Kidney (tissue), 14 donors: Measurements from ENCODE around the gene STK36. TPM values are rescaled to one million over a fixed set of nuclear protein-coding genes. Genes with fewer than 3 reads are reported as not detected.

ENCODE experiments used
- DNase-seq, 5 donors: peaks; one replicate each; pipeline ENCODE4 v3.0.0-alpha.2; 2013 to 2020
- FAIRE-seq: peaks from 2 replicates; lab custom pipeline; 2012; peaks lifted over from hg19 to GRCh38; lab: Jason Lieb, UNC
- H3K27ac ChIP-seq, 2 donors: one replicate each; pipeline ENCODE4 v1.7.0; 2013; ENCODE audit warnings: low read depth in 2 of 2, low read length in 2 of 2, inconsistent platforms in 1 of 2
- H3K27me3 ChIP-seq: one replicate; pipeline ENCODE4 v1.7.1; 2013; ENCODE audit warnings: low read length, inconsistent platforms; ENCODE audit not compliant: control insufficient read depth, insufficient read depth
- H3K36me3 ChIP-seq, 3 donors: one replicate each; pipeline versions ENCODE4 v1.7.0 to v1.7.1; 2013; ENCODE audit warnings: low read length in 3 of 3, control low read depth in 1 of 3, inconsistent platforms in 1 of 3; ENCODE audit not compliant: insufficient read depth in 3 of 3, control insufficient read depth in 2 of 3
- H3K4me1 ChIP-seq, 3 donors: one replicate each; pipeline versions ENCODE4 v1.7.0 to v1.7.1; 2013; ENCODE audit warnings: low read length in 3 of 3, inconsistent platforms in 1 of 3, low read depth in 1 of 3; ENCODE audit not compliant: control insufficient read depth in 2 of 3, insufficient read depth in 2 of 3
- H3K4me3 ChIP-seq, 3 donors: one replicate each; pipeline versions ENCODE4 v1.7.0 to v1.8.1; 2013; ENCODE audit warnings: low read length in 3 of 3, control low read depth in 1 of 3, inconsistent platforms in 1 of 3
- H3K9ac ChIP-seq, 3 donors: one replicate each; pipeline versions ENCODE4 v1.7.0 to v1.7.1; 2013; ENCODE audit warnings: low read length in 3 of 3, control low read depth in 1 of 3, inconsistent platforms in 1 of 3
- H3K9me3 ChIP-seq, 3 donors: one replicate each; pipeline versions ENCODE4 v1.7.0 to v1.7.1; 2013; ENCODE audit warnings: low read length in 3 of 3, control low read depth in 1 of 3, inconsistent platforms in 1 of 3; ENCODE audit not compliant: control insufficient read depth in 2 of 3, insufficient read depth in 1 of 3
- CTCF ChIP-seq: IDR thresholded peaks from 3 replicates; pipeline ENCODE4 v1.5.1; 2012; ENCODE audit warnings: mild to moderate bottlenecking, moderate library complexity, borderline replicate concordance; ENCODE audit not compliant: insufficient read depth; ENCODE audit errors: extremely low read depth
- intact Hi-C: fragments of 100-400 bp; cut with DNase I; formaldehyde crosslinking; loops from one replicate; pipeline ENCODE4 v1.11.1; 2022
- polyA plus RNA-seq: library from polyadenylated mRNA; stranded (reverse); fragments of 350-450 nt; fragmentation: Illumina TruSeq; extraction: RNeasy Lipid Tissue Mini Kit (QIAGEN cat#74804); gene quantifications from one replicate; pipeline ENCODE4 v1.2.3, GENCODE V29; 2014; ENCODE audit warnings: low read depth, low replicate concordance; ENCODE audit not compliant: insufficient read depth
- total RNA-seq: library from RNA; stranded (reverse); fragmentation: NEBNext Ultra II Directional; extraction: Animal tissue kit (Norgen Biotek cat#: 25700); gene quantifications from one replicate; pipeline ENCODE4 v1.2.1, GENCODE V29; 2021
- donor health status: control.
- donor health status: control.
- donor health status: control.
- donor health status: control.
- donor health status: control.
- donor health status: DM: yes; HTN: yes; CAD: no.
- donor health status: Normal renal cell carcinoma (clear cell type).

STK36 gene
- total and polyA plus RNA-seq, 2 donors from 2014 or later = 18.5 to 53.7 TPM

- no peak for TF ChIP-seq CTCF
- Histone ChIP-seq H3K36me3 (peaks cover 2 to 56% (median 25%) of the 10 kb centered on the region in 3 donors), H3K9ac (no peak overlapping the region), H3K9me3 (no peaks in the 10 kb centered on the region), H3K4me1 (peaks cover 0 to 11% (median 0%) of the 10 kb centered on the region in 3 donors), H3K27me3 (no peaks in the 10 kb centered on the region), H3K27ac (no peak overlapping the region), H3K4me3 (no peak overlapping the region)
- intact Hi-C loops = no loop called here
- DNase-seq = no peak
- FAIRE-seq = no peak
Measured at GRCh38 chr2:218662377-218662776, 9.5 kb upstream of the STK36 start.

GRCh38 chr2:218662827-218663226, 9.1 kb upstream of the STK36 start:
- FAIRE-seq = no peak

GRCh38 chr2:218663901-218664300, 8.0 kb upstream of the STK36 start:
- Histone ChIP-seq H3K27me3 (no peaks in the 10 kb centered on the region), H3K27ac (no peak overlapping the region), H3K4me1 (peaks cover 0 to 6% (median 0%) of the 10 kb centered on the region in 3 donors), H3K4me3 (no peak overlapping the region), H3K9ac (no peak overlapping the region), H3K9me3 (no peaks in the 10 kb centered on the region), H3K36me3 (peaks cover 2 to 66% (median 31%) of the 10 kb centered on the region in 3 donors)
- FAIRE-seq = no peak
- DNase-seq = no peak
- TF ChIP-seq CTCF = no peak
- intact Hi-C loops = no loop called here

More at GRCh38 chr2:218662827-218663226, 9.1 kb upstream of the STK36 start:
- peaks cover 2 to 60% (median 28%) of the 10 kb centered on the region in 3 donors for H3K36me3 ChIP-seq
- no peak for DNase-seq
- intact Hi-C loops = no loop called here
- no peak overlapping the region for H3K4me3 ChIP-seq
- peaks cover 0 to 11% (median 0%) of the 10 kb centered on the region in 3 donors for H3K4me1 ChIP-seq
- H3K27ac ChIP-seq = no peak overlapping the region
- no peak for TF ChIP-seq CTCF
- H3K9ac ChIP-seq = no peak overlapping the region
- no peaks in the 10 kb centered on the region for H3K27me3 ChIP-seq
- no peaks in the 10 kb centered on the region for H3K9me3 ChIP-seq

- no peak for FAIRE-seq
- no peak for TF ChIP-seq CTCF
- Histone ChIP-seq H3K9ac (no peak overlapping the region), H3K4me1 (peaks cover 0 to 6% (median 0%) of the 10 kb centered on the region in 3 donors), H3K9me3 (no peaks in the 10 kb centered on the region), H3K36me3 (peaks cover 4 to 66% (median 31%) of the 10 kb centered on the region in 3 donors), H3K27me3 (no peaks in the 10 kb centered on the region), H3K4me3 (no peak overlapping the region), H3K27ac (no peak overlapping the region)
- intact Hi-C loops = no loop called here
- no peak for DNase-seq
Measured at GRCh38 chr2:218664653-218665052, 7.2 kb upstream of the STK36 start.
